HCT116 (cell line): ENCODE data around the gene SH2D1B. TPM values are rescaled to one million over a fixed set of nuclear protein-coding genes. Genes with fewer than 3 reads are reported as not detected.

ENCODE experiments used
- ATAC-seq: fragments of 200-7000 bp; cut with Tn5 transposase; 2 replicates; pipeline ENCODE4 v1.9.1; 2020; ENCODE audit warnings: mild to moderate bottlenecking, moderate library complexity
- BruUV-seq: library from RNA; stranded (reverse); fragments of 400-500 nt; replicated peaks from 2 replicates; lab custom pipeline; 2021; lab: Mats Ljungman, UMichigan
- CTCF ChIA-PET: fragments of 300-600 bp; sonication (Branson Sonifier 250); formaldehyde crosslinking; loops from one replicate; lab custom pipeline; 2021; ENCODE audit warnings: antibody characterized with exemption; lab: Charles Lee
- POLR2A ChIA-PET: fragments of 300-600, 350-600 bp; sonication (Branson Sonifier 250); formaldehyde crosslinking; loops from one replicate; lab custom pipeline; 2021; ENCODE audit warnings: antibody characterized with exemption; lab: Charles Lee
- RAD21 ChIA-PET, 2 experiments: fragments of 300-600 bp; sonication (Branson Sonifier 250); formaldehyde crosslinking; loops; one replicate each; lab custom pipeline; 2023; ENCODE audit warnings: low total read pairs in 2 of 2; ENCODE audit not compliant: uncharacterized antibody in 2 of 2, unreplicated experiment in 2 of 2, low non-redundant PET in 1 of 2; lab: Charles Lee
- DNase-seq: peaks from one replicate; pipeline ENCODE4 v3.0.0-alpha.2; 2010; ENCODE audit warnings: low read depth, low spot score
- H2AFZ ChIP-seq: fragments of 200-600 bp; shearing (Covaris generic), sonication (generic); 2 replicates; pipeline ENCODE4 v1.6.1; 2017; ENCODE audit warnings: low read depth, mixed run types, mixed read lengths, antibody characterized with exemption, low read length; ENCODE audit not compliant: poor library complexity, severe bottlenecking
- H3K27ac ChIP-seq: 2 replicates; pipeline ENCODE4 v1.5.1; 2012; ENCODE audit warnings: low read depth, low read length
- H3K27me3 ChIP-seq: fragments of 200-600 bp; sonication (generic); 2 replicates; pipeline ENCODE4 v1.6.1; 2016; ENCODE audit warnings: mixed run types, low read length, mixed read lengths; ENCODE audit not compliant: insufficient read depth
- H3K36me3 ChIP-seq, 2 experiments: fragments of 200-500 bp in 1 of 2; fragments of 200-600 bp in 1 of 2; sonication (Bioruptor generic) in 1 of 2; sonication (generic) in 1 of 2; 2 replicates each; pipeline versions ENCODE4 v1.5.1 to v1.6.1; 2014 to 2016; ENCODE audit warnings: low read length in 2 of 2, inconsistent platforms in 1 of 2, mixed read lengths in 1 of 2, mixed run types in 1 of 2; ENCODE audit not compliant: insufficient read depth in 2 of 2, control insufficient read depth in 1 of 2
- H3K4me1 ChIP-seq, 2 experiments: fragments of 200-600 bp in 1 of 2; sonication (generic) in 1 of 2; 2 replicates each; pipeline versions ENCODE4 v1.5.1 to v1.6.1; 2012 to 2017; ENCODE audit warnings: low read length in 2 of 2, inconsistent platforms in 1 of 2, mild to moderate bottlenecking in 1 of 2, mixed read lengths in 1 of 2, mixed run types in 1 of 2, moderate library complexity in 1 of 2; ENCODE audit not compliant: insufficient read depth in 2 of 2, control insufficient read depth in 1 of 2
- H3K4me2 ChIP-seq: fragments of 200-600 bp; sonication (generic); 2 replicates; pipeline ENCODE4 v1.6.1; 2017; ENCODE audit warnings: mixed run types, low read length, mixed read lengths
- H3K4me3 ChIP-seq, 2 experiments: fragments of 200-600 bp in 1 of 2; sonication (generic) in 1 of 2; replicated peaks in 1 of 2; 2 replicates each; pipeline ENCODE4 v1.5.1; 2011 to 2016; ENCODE audit warnings: low read length in 2 of 2, control low read depth in 1 of 2, low read depth in 1 of 2, mild to moderate bottlenecking in 1 of 2, mixed read lengths in 1 of 2, mixed run types in 1 of 2
- H3K79me2 ChIP-seq: fragments of 200-600 bp; sonication (generic); 2 replicates; pipeline ENCODE4 v1.6.1; 2017; ENCODE audit warnings: mild to moderate bottlenecking, mixed run types, low read length, moderate library complexity, mixed read lengths; ENCODE audit not compliant: insufficient read depth
- H3K9ac ChIP-seq: fragments of 200-600 bp; sonication (generic); 2 replicates; pipeline ENCODE4 v1.6.1; 2016; ENCODE audit warnings: low read length, mixed read lengths
- H3K9me2 ChIP-seq: fragments of 200-600 bp; sonication (generic), shearing (Covaris generic); 2 replicates; pipeline ENCODE4 v1.6.1; 2017; ENCODE audit warnings: mixed run types, mild to moderate bottlenecking, moderate library complexity; ENCODE audit not compliant: insufficient read depth
- H3K9me3 ChIP-seq, 2 experiments: fragments of 200-500 bp in 1 of 2; fragments of 200-600 bp in 1 of 2; sonication (Bioruptor generic) in 1 of 2; sonication (generic) in 1 of 2; 2 replicates each; pipeline ENCODE4 v1.6.1; 2014 to 2017; ENCODE audit warnings: low read length in 2 of 2, mixed read lengths in 2 of 2, inconsistent platforms in 1 of 2, low read depth in 1 of 2, mild to moderate bottlenecking in 1 of 2, mixed run types in 1 of 2, moderate library complexity in 1 of 2; ENCODE audit not compliant: control insufficient read depth in 1 of 2, insufficient read depth in 1 of 2
- H4K20me1 ChIP-seq: fragments of 200-600 bp; sonication (generic), shearing (Covaris generic); 2 replicates; pipeline ENCODE4 v1.6.1; 2017; ENCODE audit warnings: mixed run types, mild to moderate bottlenecking, moderate library complexity; ENCODE audit not compliant: insufficient read depth
- ATF3 ChIP-seq: IDR thresholded peaks from 2 replicates; pipeline ENCODE4 v1.6.1; 2012
- CBX3 ChIP-seq: IDR thresholded peaks from 2 replicates; pipeline ENCODE4 v1.6.1; 2012; ENCODE audit warnings: low read depth
- CTCF ChIP-seq, 3 experiments: fragments of 200-600 bp in 1 of 3; sonication (generic) in 1 of 3; IDR thresholded peaks in 2 of 3; conservative IDR thresholded peaks in 1 of 3; 2 replicates each; pipeline ENCODE4 v1.5.1; 2012 to 2017; ENCODE audit warnings: low read depth in 2 of 3, low read length in 2 of 3, antibody characterized with exemption in 1 of 3, borderline replicate concordance in 1 of 3, control low read depth in 1 of 3, mild to moderate bottlenecking in 1 of 3, mixed read lengths in 1 of 3, mixed run types in 1 of 3, moderate library complexity in 1 of 3; ENCODE audit not compliant: insufficient read depth in 1 of 3
- EGR1 ChIP-seq: IDR thresholded peaks from 2 replicates; pipeline ENCODE4 v1.6.1; 2012; ENCODE audit warnings: low read depth
- EZH2 ChIP-seq: fragments of 200-600 bp; sonication (generic); IDR thresholded peaks from 2 replicates; pipeline ENCODE4 v1.6.1; 2017; ENCODE audit warnings: antibody characterized with exemption, mixed run types
- EZH2phosphoT487 ChIP-seq: fragments of 200-600 bp; IDR thresholded peaks from 2 replicates; pipeline ENCODE4 v1.6.1; 2018; ENCODE audit warnings: antibody characterized with exemption, borderline replicate concordance
- FOSL1 ChIP-seq: IDR thresholded peaks from 2 replicates; pipeline ENCODE4 v1.6.1; 2012; ENCODE audit warnings: low read depth
- JUND ChIP-seq: IDR thresholded peaks from 2 replicates; pipeline ENCODE4 v1.6.1; 2012
- MAX ChIP-seq: IDR thresholded peaks from 2 replicates; pipeline ENCODE4 v1.6.1; 2012
- POLR2A ChIP-seq: IDR thresholded peaks from 2 replicates; pipeline ENCODE4 v1.7.0; 2011; ENCODE audit warnings: borderline replicate concordance; ENCODE audit not compliant: insufficient read depth, insufficient read length; ENCODE audit errors: extremely low read depth
- POLR2AphosphoS5 ChIP-seq: IDR thresholded peaks from 2 replicates; pipeline ENCODE4 v1.6.1; 2011; ENCODE audit warnings: mild to moderate bottlenecking, low read depth, low read length, moderate library complexity
- SRF ChIP-seq: IDR thresholded peaks from 2 replicates; pipeline ENCODE4 v1.6.1; 2012; ENCODE audit warnings: low read depth
- TCF7L2 ChIP-seq: IDR thresholded peaks from 2 replicates; pipeline ENCODE4 v1.7.0; 2011; ENCODE audit warnings: borderline replicate concordance, inconsistent platforms; ENCODE audit not compliant: insufficient read depth, insufficient read length; ENCODE audit errors: extremely low read depth
- YY1 ChIP-seq: IDR thresholded peaks from 2 replicates; pipeline ENCODE4 v1.6.1; 2011; ENCODE audit warnings: low read length, low read depth, moderate library complexity, mild to moderate bottlenecking; ENCODE audit not compliant: insufficient replicate concordance; ENCODE audit errors: extremely low read depth
- ZFX ChIP-seq: fragments of 450-650 bp; IDR thresholded peaks from 2 replicates; pipeline ENCODE4 v1.6.1; 2017
- ZNF274 ChIP-seq: fragments of 200-500 bp; sonication (Bioruptor generic); IDR thresholded peaks from 2 replicates; pipeline ENCODE4 v1.6.1; 2014; ENCODE audit warnings: mild to moderate bottlenecking, low read depth, low read length, inconsistent platforms
- intact Hi-C: fragments of 100-400 bp; cut with micrococcal nuclease; formaldehyde crosslinking; loops from 2 replicates; pipeline ENCODE4 v1.10.0; 2022
- total RNA-seq: library from RNA; stranded (reverse); gene quantifications from one replicate; pipeline ENCODE4 v1.2.1, GENCODE V29; 2021; ENCODE audit not compliant: unreplicated experiment
- TF ChIP-seq, protein P1 (sequence below): IDR thresholded peaks from 2 replicates; pipeline ENCODE4 v1.6.1; 2012; ENCODE audit warnings: low read depth

Gene SH2D1B
- total RNA-seq, 1 experiment from 2014 or later: 0.12 TPM

- Histone ChIP-seq H3K79me2 (no peaks in the 10 kb centered on the region), H3K9me3 (no peaks in the 10 kb centered on the region)
- RAD21 ChIA-PET: no interaction called here
- TF ChIP-seq ZNF274: no peak
- TF ChIP-seq EZH2phosphoT487: no peak
- no peak for TF ChIP-seq TCF7L2
- no peak for TF ChIP-seq JUND
- no peak for TF ChIP-seq FOSL1
- TF ChIP-seq ATF3: no peak
- TF ChIP-seq CBX3: no peak
- TF ChIP-seq YY1: no peak
- TF ChIP-seq POLR2A: no peak
- no peak for TF ChIP-seq SRF
- TF ChIP-seq MAX: no peak
- no peak for TF ChIP-seq POLR2AphosphoS5
- TF ChIP-seq ZFX: no peak
- TF ChIP-seq, all 23 proteins: peak for 0
- Histone ChIP-seq H3K27me3 (no peaks in the 10 kb centered on the region), H3K9me2 (no peaks in the 10 kb centered on the region), H4K20me1 (no peaks in the 10 kb centered on the region), H3K36me3 (no peaks in the 10 kb centered on the region), H3K9ac (no peak overlapping the region), H3K4me3 (no peak overlapping the region), H3K27ac (no peak overlapping the region), H3K4me2 (no peak overlapping the region), H2AFZ (no peak overlapping the region), H3K4me1 (peaks cover 23 to 30% of the 10 kb centered on the region in 2 experiments)
- DNase-seq: no peak
- intact Hi-C loops: no loop called here
- ChIA-PET POLR2A (no interaction called here), CTCF (no interaction called here)
- BruUV-seq: no TSS peak
- ATAC-seq: no peak
These were observed 28.4 kb downstream of the SH2D1B start for GRCh38 chr1:162383516-162383915.

DNA sequence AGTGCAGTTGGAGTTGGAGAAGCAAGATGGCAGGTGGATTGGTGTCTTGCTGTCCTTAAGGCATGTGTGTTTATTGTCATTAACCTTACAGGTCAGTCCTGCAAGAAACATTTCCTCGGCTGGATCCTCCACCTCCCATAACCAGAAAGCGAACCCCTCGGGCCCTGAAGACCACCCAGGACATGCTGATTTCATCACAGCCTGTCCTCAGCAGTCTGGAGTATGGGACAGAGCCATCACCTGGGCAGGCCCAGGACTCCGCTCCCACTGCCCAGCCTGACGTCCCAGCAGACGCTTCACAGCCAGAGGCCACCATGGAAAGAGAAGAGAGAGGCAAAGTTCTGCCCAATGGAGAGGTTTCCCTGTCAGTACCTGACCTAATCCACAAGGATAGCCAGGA is 28.8 kb downstream of the SH2D1B start:
- no peak overlapping the region for H2AFZ ChIP-seq
- H3K4me2 ChIP-seq: no peak overlapping the region
- peaks cover 23 to 30% of the 10 kb centered on the region in 2 experiments for H3K4me1 ChIP-seq
- ChIA-PET RAD21 (interaction anchor here in 1 of 2 experiments (1.0 kb wide), 1 partner anchor 25 kb away, joined by 3 read pairs; no protein-coding TSS in a partner anchor), CTCF (no interaction called here), POLR2A (no interaction called here)
- H3K4me3 ChIP-seq: no peak overlapping the region
- no peaks in the 10 kb centered on the region for H3K36me3 ChIP-seq
- ATAC-seq (no peak), DNase-seq (no peak)
- no peaks in the 10 kb centered on the region for H3K9me2 ChIP-seq
- intact Hi-C loops: no loop called here
- no peaks in the 10 kb centered on the region for H3K27me3 ChIP-seq
- no peaks in the 10 kb centered on the region for H4K20me1 ChIP-seq
- no peaks in the 10 kb centered on the region for H3K79me2 ChIP-seq
- no peak overlapping the region for H3K9ac ChIP-seq
- no peaks in the 10 kb centered on the region for H3K9me3 ChIP-seq
- H3K27ac ChIP-seq: no peak overlapping the region
- BruUV-seq: no TSS peak
- TF ChIP-seq, protein P1, sequence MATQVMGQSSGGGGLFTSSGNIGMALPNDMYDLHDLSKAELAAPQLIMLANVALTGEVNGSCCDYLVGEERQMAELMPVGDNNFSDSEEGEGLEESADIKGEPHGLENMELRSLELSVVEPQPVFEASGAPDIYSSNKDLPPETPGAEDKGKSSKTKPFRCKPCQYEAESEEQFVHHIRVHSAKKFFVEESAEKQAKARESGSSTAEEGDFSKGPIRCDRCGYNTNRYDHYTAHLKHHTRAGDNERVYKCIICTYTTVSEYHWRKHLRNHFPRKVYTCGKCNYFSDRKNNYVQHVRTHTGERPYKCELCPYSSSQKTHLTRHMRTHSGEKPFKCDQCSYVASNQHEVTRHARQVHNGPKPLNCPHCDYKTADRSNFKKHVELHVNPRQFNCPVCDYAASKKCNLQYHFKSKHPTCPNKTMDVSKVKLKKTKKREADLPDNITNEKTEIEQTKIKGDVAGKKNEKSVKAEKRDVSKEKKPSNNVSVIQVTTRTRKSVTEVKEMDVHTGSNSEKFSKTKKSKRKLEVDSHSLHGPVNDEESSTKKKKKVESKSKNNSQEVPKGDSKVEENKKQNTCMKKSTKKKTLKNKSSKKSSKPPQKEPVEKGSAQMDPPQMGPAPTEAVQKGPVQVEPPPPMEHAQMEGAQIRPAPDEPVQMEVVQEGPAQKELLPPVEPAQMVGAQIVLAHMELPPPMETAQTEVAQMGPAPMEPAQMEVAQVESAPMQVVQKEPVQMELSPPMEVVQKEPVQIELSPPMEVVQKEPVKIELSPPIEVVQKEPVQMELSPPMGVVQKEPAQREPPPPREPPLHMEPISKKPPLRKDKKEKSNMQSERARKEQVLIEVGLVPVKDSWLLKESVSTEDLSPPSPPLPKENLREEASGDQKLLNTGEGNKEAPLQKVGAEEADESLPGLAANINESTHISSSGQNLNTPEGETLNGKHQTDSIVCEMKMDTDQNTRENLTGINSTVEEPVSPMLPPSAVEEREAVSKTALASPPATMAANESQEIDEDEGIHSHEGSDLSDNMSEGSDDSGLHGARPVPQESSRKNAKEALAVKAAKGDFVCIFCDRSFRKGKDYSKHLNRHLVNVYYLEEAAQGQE: no peak
- TF ChIP-seq EZH2: no peak
- TF ChIP-seq EGR1: no peak
- TF ChIP-seq CBX3: no peak
- no peak for TF ChIP-seq YY1
- no peak for TF ChIP-seq EZH2phosphoT487
- TF ChIP-seq CTCF (IDR thresholded peaks at IDR 0.05 in 2 of 3, conservative IDR thresholded peaks at IDR 0.05 in 1 of 3; ENCODE audit: borderline replicate concordance in 1 of 3, insufficient read depth in 1 of 3, low read depth in 2 of 3, low read length in 2 of 3): no peak
- TF ChIP-seq TCF7L2: no peak
